Measurements from ENCODE around the gene PTPRG.

DNA sequence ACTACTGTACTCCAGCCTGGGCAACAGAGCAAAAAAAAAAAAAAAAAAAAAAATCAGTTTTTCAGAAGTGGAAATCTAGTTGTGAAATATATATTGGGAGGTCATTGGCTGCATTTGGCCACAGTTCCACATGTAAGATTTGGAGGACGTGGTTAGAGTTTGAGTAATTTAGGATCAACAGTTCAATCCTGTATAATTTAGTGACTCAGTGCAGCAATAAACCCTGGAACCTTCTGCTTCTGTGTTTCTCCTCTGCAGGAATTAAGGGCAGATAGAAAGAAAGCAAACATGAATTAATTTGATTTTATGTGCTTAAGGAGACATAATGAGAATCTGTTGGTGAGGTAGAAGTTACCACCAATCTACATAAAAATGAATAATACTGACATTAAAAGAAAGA is 347.0 kb downstream of the PTPRG start:
- TF ChIP-seq EZH2 (IDR thresholded peaks at IDR 0.05; ENCODE audit: borderline replicate concordance, low read depth, low read length, poor library complexity, severe bottlenecking): no peak
- TF ChIP-seq CTCF (conservative IDR thresholded peaks at IDR 0.05; ENCODE audit: low read depth, low read length): no peak
